HG03039 (cell line): ENCODE results near the gene CHRDL1.
"Not testable (repeated sequence)": the region's sequence is repeated elsewhere in the genome, so short reads cannot be mapped to it uniquely, and the experiment has no call there.

Source experiments
- ATAC-seq: cut with Tn5 transposase; IDR thresholded peaks from one replicate; pipeline ENCODE4 v1.9.1; 2021; ENCODE audit warnings: mild to moderate bottlenecking, moderate library complexity; ENCODE audit not compliant: unreplicated experiment

CHRDL1 gene

GRCh38 chrX:110667706-110668105, 127.9 kb downstream of the CHRDL1 start:
- no peak for ATAC-seq

- ATAC-seq, result no peak
Measured at GRCh38 chrX:110665223-110666002, 130.2 kb downstream of the CHRDL1 start.

GRCh38 chrX:110657073-110657472, 138.5 kb downstream of the CHRDL1 start:
- no peak for ATAC-seq

GRCh38 chrX:110654280-110654679, 141.3 kb downstream of the CHRDL1 start:
- not testable (repeated sequence) for ATAC-seq

- ATAC-seq, result no peak
Measured at GRCh38 chrX:110646386-110646785, 149.2 kb downstream of the CHRDL1 start.
